Smooth muscle cell (in vitro differentiated cells): Measurements from ENCODE around the gene GPRIN1. TPM values are rescaled to one million over a fixed set of nuclear protein-coding genes. Genes with fewer than 3 reads are reported as not detected.

Experiments
- DNase-seq: peaks from one replicate; lab custom pipeline; 2025; ENCODE audit not compliant: unreplicated experiment; lab: John Stamatoyannopoulos, UW
- H2AFZ ChIP-seq: fragments of 200-600 bp; sonication (generic); 2 replicates; pipeline ENCODE4 v1.6.0; 2016; ENCODE audit warnings: antibody characterized with exemption, low read depth, mild to moderate bottlenecking
- H3F3A ChIP-seq: fragments of 200-600 bp; sonication (generic); 2 replicates; pipeline ENCODE4 v1.6.0; 2017; ENCODE audit warnings: antibody characterized with exemption, low read depth
- H3K27ac ChIP-seq: fragments of 200-600 bp; sonication (generic); 2 replicates; pipeline ENCODE4 v1.5.1; 2016; ENCODE audit warnings: low read depth, mild to moderate bottlenecking
- H3K27me3 ChIP-seq: fragments of 200-600 bp; sonication (generic); 2 replicates; pipeline ENCODE4 v1.6.1; 2016; ENCODE audit warnings: low read depth, mild to moderate bottlenecking
- H3K36me3 ChIP-seq: fragments of 200-600 bp; sonication (generic); 2 replicates; pipeline ENCODE4 v1.5.1; 2016; ENCODE audit warnings: low read depth
- H3K4me1 ChIP-seq: fragments of 200-600 bp; sonication (generic); 2 replicates; pipeline ENCODE4 v1.5.1; 2016; ENCODE audit warnings: low read depth
- H3K4me2 ChIP-seq: fragments of 200-600 bp; sonication (generic); 2 replicates; pipeline ENCODE4 v1.6.0; 2016; ENCODE audit warnings: mild to moderate bottlenecking
- H3K4me3 ChIP-seq: fragments of 200-600 bp; sonication (generic); 2 replicates; pipeline ENCODE4 v1.5.1; 2016; ENCODE audit warnings: mild to moderate bottlenecking
- H3K79me2 ChIP-seq: fragments of 200-600 bp; sonication (generic); 2 replicates; pipeline ENCODE4 v1.6.0; 2016; ENCODE audit warnings: low read depth, mild to moderate bottlenecking
- H3K9ac ChIP-seq: fragments of 200-600 bp; sonication (generic); 2 replicates; pipeline ENCODE4 v1.6.0; 2016; ENCODE audit warnings: low read depth
- H3K9me3 ChIP-seq: fragments of 200-600 bp; sonication (generic); replicated peaks from 2 replicates; pipeline ENCODE4 v1.5.1; 2016; ENCODE audit warnings: low read depth
- H4K20me1 ChIP-seq: fragments of 200-600 bp; sonication (generic); 2 replicates; pipeline ENCODE4 v1.6.0; 2016; ENCODE audit warnings: low read depth
- CTCF ChIP-seq: fragments of 200-600 bp; sonication (generic); IDR thresholded peaks from 2 replicates; pipeline ENCODE4 v1.5.1; 2017; ENCODE audit warnings: borderline replicate concordance, mild to moderate bottlenecking, antibody characterized with exemption; ENCODE audit not compliant: insufficient read depth, poor library complexity, severe bottlenecking
- WGBS: methylation state at CpG from one replicate; pipeline ENCODE4 v1.1.7; 2016; ENCODE audit warnings: low lambda C conversion rate; 5-methylcytosine and 5-hydroxymethylcytosine counted together
- polyA plus RNA-seq: library from polyadenylated mRNA; unstranded; fragments of >200 nt; fragmentation: Nextera tagmentation; extraction: Ambion mirVana; gene quantifications from 2 replicates; pipeline ENCODE4 v1.2.1, GENCODE V29; 2016
- total RNA-seq: library from RNA; depleted of rRNA; stranded (reverse); fragments of >200 nt; gene quantifications from 2 replicates; pipeline ENCODE4 v1.2.3, GENCODE V29; 2014

GPRIN1 gene
- total and polyA plus RNA-seq, 2 experiments from 2014 or later: 2.1 to 3.6 TPM

DNA sequence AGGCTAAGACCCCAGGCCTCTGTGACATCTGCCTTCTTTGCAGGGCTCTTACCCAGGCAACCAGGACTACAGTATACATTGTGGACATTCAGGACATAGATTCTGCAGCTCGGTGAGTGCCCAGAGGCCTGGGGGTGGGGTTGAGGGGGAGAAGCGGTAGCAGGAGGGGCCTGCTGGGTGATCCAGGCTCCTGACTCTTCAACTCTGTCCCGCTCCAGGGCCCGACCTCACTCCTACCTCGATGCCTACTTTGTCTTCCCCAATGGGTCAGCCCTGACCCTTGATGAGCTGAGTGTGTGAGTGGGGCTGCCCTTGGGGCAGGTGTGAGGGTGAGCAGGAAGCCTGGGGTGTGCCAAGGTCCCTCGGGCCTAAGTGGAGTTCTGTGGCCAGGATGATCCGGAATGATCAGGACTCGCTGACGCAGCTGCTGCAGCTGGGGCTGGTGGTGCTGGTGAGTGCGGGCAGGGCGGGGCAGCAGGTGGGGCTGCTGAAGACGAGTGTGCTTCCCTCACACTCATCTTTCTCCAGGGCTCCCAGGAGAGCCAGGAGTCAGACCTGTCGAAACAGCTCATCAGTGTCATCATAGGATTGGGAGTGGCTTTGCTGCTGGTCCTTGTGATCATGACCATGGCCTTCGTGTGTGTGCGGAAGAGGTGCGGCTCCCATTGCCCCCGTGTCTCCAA is 19.8 kb downstream of the GPRIN1 start:
- Histone ChIP-seq H3K79me2 (no peaks in the 10 kb centered on the region), H3K4me3 (no peak overlapping the region), H4K20me1 (no peaks in the 10 kb centered on the region), H3K9me3 (no peaks in the 10 kb centered on the region), H3K27ac (no peak overlapping the region), H3K27me3 (no peaks in the 10 kb centered on the region), H3K36me3 (no peaks in the 10 kb centered on the region), H3K4me2 (no peak overlapping the region), H2AFZ (no peak overlapping the region), H3F3A (no peaks in the 10 kb centered on the region), H3K4me1 (no peaks in the 10 kb centered on the region), H3K9ac (no peak overlapping the region)
- no peak for DNase-seq
- no peak for TF ChIP-seq CTCF
- WGBS: 84% methylated on average over 16 of the region's 17 CpGs

- Histone ChIP-seq H3F3A (no peaks in the 10 kb centered on the region), H3K9ac (no peak overlapping the region), H3K4me2 (no peak overlapping the region), H3K4me3 (no peak overlapping the region), H3K36me3 (no peaks in the 10 kb centered on the region), H3K79me2 (no peaks in the 10 kb centered on the region), H2AFZ (no peak overlapping the region), H4K20me1 (no peaks in the 10 kb centered on the region), H3K27ac (no peak overlapping the region), H3K9me3 (no peaks in the 10 kb centered on the region), H3K4me1 (no peaks in the 10 kb centered on the region), H3K27me3 (no peaks in the 10 kb centered on the region)
- 92% methylated on average over 31 of the region's 31 CpGs for WGBS
- no peak for TF ChIP-seq CTCF
- no peak for DNase-seq
These were observed 20.8 kb downstream of the GPRIN1 start for GRCh38 chr5:176589039-176589769.

DNA sequence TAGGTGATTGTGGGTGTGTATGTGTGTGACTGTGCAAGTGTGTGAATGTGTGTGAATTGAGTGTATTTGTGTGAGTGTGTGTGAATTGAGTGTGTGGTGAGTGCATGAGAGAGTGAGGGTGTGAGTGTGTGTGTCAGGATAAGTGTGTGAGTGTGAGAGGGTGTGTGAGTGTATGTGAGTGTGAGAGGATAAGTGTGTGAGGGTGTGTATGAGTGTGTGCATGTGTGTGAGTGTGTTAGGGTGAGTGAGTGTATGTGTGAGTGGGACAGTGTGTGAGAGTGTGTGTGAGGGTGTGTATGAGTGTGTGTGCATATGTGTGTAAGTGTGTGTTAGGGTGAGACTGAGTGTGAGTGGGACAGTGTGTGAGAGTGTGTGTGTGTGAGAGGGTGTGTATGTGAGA is 21.7 kb downstream of the GPRIN1 start:
- DNase-seq: no peak
- Histone ChIP-seq H3K79me2 (no peaks in the 10 kb centered on the region), H3K4me1 (no peaks in the 10 kb centered on the region), H3K4me3 (no peak overlapping the region), H4K20me1 (no peaks in the 10 kb centered on the region), H3K9me3 (no peaks in the 10 kb centered on the region), H3K27ac (no peak overlapping the region), H3K9ac (no peak overlapping the region), H3K36me3 (no peaks in the 10 kb centered on the region), H3K4me2 (no peak overlapping the region), H2AFZ (no peak overlapping the region), H3F3A (no peaks in the 10 kb centered on the region), H3K27me3 (no peaks in the 10 kb centered on the region)
- no peak for TF ChIP-seq CTCF
